ENCODE results near the gene SLC26A1.

SLC26A1 gene

DNA sequence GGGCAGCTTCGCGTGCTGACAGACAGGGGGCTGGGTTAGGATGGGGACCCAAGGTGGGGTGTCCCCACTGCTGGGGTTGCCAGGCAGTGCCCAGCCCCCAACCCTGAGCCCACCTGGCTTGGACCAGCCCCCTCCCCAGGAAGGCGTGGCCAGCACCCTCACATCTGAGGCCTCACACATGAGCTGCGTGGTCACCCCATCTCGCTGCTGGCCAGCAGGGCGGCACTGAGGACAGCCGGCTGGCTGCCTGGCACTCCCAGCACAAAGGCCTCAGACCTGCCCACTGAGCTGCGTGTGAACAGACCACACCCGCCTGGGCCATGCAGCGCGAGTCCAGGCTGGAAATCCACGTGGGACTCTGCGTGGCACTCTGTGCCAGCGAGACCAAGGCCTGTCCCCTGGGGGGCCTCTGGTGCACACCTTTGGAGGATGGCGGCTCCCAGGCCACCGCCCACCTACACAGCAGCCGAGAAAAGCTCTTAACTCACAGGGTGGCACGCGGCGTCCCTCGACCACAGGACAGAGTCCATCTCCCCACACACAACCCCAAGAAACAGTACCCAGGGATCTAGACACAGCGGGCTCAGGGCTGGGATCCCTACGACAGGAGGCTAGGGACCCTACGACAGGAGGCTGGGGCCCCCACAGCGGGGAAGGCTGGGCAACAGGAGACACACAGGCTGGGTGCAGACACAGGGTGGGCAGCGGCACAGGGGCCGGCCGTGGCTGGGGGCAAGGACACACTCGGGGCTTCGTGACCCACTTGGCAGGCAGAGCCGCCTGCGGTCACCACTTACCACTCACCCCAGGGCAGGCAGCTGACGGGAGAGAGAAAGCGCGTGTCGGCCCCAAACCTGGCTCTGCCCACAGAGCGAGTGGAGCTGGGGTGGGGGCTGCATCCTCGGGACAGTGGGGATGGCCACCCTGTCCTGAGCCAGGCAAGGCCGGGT is 29.7 kb downstream of the SLC26A1 start:
- no peak for DNase-seq

GRCh38 chr4:962231-963208 is 30.7 kb downstream of the SLC26A1 start:
- DNase-seq = no peak

GRCh38 chr4:961351-962230 is 31.6 kb downstream of the SLC26A1 start:
- no peak for DNase-seq

GRCh38 chr4:960636-961350 is 32.4 kb downstream of the SLC26A1 start:
- no peak for DNase-seq

GRCh38 chr4:960140-960635 is 33.0 kb downstream of the SLC26A1 start:
- DNase-seq = no peak

GRCh38 chr4:959338-960139 is 33.7 kb downstream of the SLC26A1 start:
- no peak for DNase-seq

DNA sequence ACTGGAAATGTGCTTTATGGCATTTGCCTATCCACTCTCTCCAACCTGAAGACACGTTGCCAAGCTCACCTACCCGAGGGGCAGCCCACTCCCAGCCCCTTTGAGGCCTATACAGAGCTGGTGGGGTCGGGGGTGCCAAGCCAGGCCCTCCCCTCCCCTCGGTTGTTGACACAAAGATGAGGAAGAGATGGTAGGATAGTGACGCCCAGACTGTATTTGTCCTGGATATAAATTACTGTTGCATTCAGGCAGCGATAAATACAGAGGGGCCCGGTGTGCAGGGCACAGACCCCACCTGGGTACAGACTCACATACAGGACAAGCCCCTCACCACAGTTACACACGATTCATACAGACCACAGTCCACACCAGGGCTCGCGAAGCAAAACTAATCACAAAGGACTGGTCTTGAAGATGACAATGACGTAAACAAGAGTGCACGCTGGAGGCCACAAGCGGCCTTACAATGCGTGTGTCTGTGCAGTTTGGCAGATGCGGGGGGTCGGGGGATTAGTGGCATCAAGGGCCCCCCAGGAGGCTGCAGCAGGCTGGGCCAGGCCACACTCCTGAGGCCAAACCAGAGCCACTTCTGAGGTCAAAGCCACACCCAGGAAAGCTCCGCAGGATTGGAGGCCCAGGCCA is 34.4 kb downstream of the SLC26A1 start:
- DNase-seq = no peak

- no peak for DNase-seq
Observed at GRCh38 chr4:958314-958665, 34.9 kb downstream of the SLC26A1 start.

GRCh38 chr4:957581-958313 is 35.5 kb downstream of the SLC26A1 start:
- no peak for DNase-seq

- no peak for DNase-seq
Observed at GRCh38 chr4:957231-957580, 36.0 kb downstream of the SLC26A1 start.

DNA sequence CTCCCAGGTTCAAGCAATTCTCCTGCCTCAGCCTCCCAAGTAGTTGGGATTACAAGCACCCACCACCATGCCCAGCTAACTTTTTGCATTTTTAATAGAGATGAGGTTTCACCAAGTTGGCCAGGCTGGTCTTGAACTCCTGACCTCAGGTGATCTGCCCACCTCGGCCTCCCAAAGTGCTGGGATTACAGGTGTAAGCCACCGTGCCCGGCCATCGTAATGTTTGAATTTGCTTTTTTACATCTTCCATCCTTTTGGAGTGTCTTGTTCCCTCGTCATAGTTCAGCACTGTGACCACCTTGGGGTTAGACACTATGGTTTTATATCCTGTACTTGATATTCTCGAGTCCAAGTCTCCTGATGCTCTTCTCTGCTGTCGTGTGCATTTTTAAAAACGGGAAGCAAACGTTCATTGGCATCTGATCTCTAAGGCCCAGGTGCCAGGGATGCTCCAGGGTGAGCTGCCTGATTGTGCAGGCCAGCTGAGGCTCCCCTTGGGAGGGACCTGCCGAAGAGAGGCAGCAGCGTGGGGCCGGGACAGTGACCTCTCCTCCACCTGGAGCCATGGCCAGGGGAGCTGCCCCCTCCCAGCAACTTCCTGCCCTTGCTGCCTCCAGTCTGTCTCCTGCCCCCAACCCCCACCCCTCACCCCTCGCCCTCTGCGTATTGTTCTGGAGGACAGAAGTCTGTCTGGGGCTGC is 36.5 kb downstream of the SLC26A1 start:
- DNase-seq = no peak

- DNase-seq = no peak
Observed at GRCh38 chr4:955931-956381, 37.2 kb downstream of the SLC26A1 start.

GRCh38 chr4:955161-955921 is 37.9 kb downstream of the SLC26A1 start:
- DNase-seq = no peak

DNA sequence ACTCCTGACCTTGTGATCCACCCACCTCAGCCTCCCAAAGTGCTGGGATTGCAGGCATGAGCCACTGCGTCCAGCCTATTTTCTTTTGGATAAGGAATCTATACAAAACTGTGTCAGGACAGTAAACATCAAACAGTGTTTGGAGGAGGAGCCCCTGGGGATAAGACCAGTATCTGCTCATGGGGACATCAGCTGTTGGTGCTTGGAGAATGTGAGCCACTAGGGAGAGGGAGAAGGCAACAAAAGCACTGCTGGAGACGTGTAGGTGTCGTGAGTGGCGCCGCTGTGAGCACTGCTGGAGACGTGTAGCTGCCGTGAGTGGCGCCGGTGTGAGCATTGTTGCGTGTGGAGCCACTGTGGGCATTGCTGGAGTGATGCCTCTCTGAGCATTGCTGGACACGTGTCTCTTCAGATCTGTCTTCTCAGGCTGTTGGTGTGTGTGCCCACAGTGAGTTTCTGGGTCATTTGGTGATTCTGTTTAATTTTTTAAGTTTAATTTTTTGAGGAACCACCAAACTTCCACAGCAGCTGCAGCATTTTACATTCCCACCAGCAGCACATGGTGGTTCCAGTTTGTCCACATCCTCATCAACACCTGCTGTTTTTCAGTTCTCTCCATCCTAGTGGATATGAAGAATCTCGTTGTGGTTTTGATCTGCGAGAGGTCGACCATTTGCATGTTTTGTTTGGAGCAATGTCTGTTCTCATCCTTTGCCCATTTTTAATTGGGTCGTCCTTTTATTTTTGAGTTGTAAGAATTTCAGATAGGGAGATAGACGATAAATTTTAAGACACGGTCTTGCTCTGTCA is 38.8 kb downstream of the SLC26A1 start:
- DNase-seq = no peak

DNA sequence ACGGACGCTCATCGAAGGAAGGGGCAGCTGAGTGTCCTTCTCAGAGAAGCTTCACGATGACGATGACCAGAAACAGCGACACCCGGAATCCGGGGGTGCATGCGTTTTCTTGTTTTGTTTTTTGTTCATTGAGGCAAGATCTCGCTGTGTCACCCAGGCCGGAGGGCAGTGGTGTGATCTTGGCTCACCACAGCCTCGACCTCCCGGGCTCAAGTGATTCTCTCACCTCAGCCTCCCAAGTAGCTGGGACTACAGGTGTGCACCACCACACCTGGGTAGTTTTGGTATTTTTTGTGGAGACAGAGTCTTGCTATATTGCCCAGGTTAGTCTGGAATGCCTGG is 39.7 kb downstream of the SLC26A1 start:
- DNase-seq = no peak

- DNase-seq = no peak
Observed at GRCh38 chr4:952881-953573, 40.2 kb downstream of the SLC26A1 start.
